ENCODE measurements around the gene MEST.

MEST gene

DNA sequence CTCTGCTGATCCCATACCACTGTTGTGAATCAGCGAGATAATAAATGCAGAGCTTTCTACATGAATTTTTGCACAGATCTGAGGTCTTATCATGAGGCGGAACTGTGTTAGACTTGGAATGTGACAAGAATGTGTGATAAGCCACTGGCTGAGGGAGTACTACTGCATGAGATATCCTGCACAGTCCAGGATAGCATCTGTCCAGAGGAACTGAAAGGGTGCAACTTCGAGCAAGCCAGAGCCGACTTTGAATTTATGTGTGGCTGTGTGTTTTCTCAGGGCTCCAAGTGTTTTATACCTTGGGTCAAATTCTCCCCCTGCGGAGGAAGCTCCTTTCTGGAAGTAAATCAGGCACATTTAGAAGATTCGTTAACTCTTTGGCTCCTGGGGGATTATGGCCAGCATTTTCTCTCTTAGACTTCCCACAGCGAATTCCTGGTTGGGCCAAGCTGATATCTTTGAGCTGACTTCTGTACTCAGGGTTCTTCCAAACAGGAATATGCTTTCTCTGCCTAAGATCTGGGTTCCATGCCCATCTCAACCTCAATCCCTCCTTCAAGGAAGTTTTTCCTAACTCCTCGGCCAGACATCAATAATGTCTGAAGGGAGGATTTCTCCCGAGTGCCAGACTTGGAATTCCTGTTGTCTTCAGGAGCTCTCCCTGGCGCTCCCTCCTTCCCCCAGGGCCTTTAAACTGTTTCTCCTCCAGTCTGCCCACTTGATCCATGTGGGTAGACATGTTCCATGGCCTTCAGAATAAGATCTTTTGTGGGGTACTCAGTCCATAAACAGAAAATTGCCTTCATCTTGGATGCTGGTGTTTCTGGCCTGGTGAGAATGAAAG lies 2.5 kb upstream of the MEST start:
- H3K4me3 ChIP-seq: no peak overlapping the region
- no peak for TF ChIP-seq Cebpa-rat (IDR thresholded peaks at IDR 0.05)
- no peak overlapping the region for H3K27ac ChIP-seq
- H4K20me1 ChIP-seq: no peaks in the 10 kb centered on the region
- peaks cover 15 to 53% (median 40%) of the 10 kb centered on the region in 11 experiments for H3K27me3 ChIP-seq
- no peak overlapping the region for H3K4me2 ChIP-seq
- peaks cover 0 to 7% (median 0%) of the 10 kb centered on the region in 10 experiments; a peak in 1 of 20 replicates for H3K4me1 ChIP-seq
- H3K9ac ChIP-seq: no peak overlapping the region
- H3K36me3 ChIP-seq: 0 out of 22 replicates have a peak, but pooled peaks cover 0 to 4% (median 0%) of the 10 kb centered on the region in 11 experiments
- peaks cover 49 to 60% (median 56%) of the 10 kb centered on the region in 11 experiments for H3K9me3 ChIP-seq (replicated peaks in 1 of 11)

DNA sequence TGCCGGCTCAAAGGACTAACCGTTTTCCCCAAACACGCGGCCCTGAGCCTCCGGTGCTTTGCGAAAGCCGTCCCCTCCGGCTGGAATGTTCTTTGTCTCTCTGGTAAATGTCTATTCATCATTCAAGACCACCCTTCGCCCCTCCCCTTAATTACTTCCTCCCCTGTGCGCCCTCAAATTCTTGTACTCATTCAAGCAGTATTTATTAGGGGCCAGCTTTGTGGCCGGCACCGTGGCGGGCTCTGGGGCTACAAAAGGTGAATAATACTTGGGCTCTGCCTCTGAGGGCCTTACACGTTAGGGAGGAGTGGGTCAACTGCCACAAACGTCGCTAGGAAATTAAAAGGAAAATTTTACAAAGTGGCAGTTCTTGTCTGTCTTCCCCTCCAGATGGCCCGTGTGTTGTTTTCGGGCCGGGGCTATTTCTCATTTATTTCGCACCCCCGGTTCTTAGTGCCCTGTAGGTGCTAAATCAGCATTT lies 1.5 kb upstream of the MEST start:
- Histone ChIP-seq H4K20me1 (no peaks in the 10 kb centered on the region), H3K4me1 (peaks cover 0 to 7% (median 0%) of the 10 kb centered on the region in 10 experiments; a peak in 1 of 20 replicates), H3K27ac (no peak overlapping the region), H3K9ac (no peak overlapping the region), H3K36me3 (0 out of 22 replicates have a peak, but pooled peaks cover 0 to 4% (median 0%) of the 10 kb centered on the region in 11 experiments), H3K9me3 (replicated peaks in 1 of 11) (peaks cover 49 to 61% (median 56%) of the 10 kb centered on the region in 11 experiments), H3K27me3 (peaks cover 15 to 51% (median 37%) of the 10 kb centered on the region in 11 experiments), H3K4me3 (no peak overlapping the region), H3K4me2 (no peak overlapping the region)
- TF ChIP-seq Cebpa-rat (IDR thresholded peaks at IDR 0.05): no peak

DNA sequence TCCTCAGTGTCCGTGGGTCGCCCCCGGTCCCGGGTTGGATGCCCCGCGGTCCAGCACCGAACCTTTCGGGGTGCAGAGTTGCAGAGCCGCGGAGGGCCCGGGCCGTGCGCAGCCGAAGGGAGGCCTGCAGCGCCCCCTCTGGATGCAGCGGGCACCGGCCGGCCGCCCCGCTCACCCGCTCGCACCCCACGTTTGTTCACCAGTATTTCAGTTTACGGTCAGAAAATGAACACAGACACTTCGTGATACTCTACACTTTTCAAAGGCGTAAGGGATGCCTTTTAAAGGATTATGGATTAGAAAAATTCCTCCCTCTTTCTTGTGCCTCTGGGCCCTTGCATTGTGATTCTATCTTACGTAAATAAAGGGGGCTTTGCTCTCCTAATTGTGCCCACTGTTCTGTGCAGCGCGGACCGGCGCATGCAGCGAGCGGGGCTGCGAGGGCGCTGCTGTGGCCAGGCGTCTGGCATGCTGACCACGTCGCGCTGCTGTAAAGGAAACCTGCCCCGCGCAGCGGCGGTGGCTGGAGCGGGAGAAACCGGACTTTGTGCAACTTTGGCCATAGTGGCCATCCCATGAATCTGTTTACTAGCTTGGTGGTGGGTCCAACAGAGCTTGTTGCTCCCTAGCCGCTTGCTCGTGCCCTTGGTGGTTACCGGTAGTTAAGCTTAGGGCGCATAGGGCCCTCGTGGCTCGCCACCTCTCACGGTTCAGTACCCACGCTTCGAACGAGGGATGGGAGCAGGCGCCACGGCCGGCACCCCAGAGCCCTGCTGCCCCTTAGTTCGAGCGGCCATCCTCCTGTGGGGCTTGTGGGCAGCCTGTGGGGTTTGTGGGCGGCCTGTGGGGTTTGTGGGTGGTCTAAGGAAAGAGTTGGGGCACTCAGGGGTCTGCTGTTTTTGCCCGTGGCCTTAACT lies 739 bp upstream of the MEST start:
- Histone ChIP-seq H3K9me3 (replicated peaks in 1 of 11) (peaks cover 41 to 53% (median 50%) of the 10 kb centered on the region in 11 experiments), H4K20me1 (no peaks in the 10 kb centered on the region), H3K4me3 (0 out of 20 replicates have a peak overlapping the region, but pooled peaks of 1 of the 10 experiments have one; percentile 10), H3K36me3 (0 out of 22 replicates have a peak, but pooled peaks cover 0 to 4% (median 0%) of the 10 kb centered on the region in 11 experiments), H3K27me3 (peaks cover 10 to 43% (median 29%) of the 10 kb centered on the region in 11 experiments), H3K4me2 (no peak overlapping the region), H3K9ac (no peak overlapping the region), H3K27ac (no peak overlapping the region), H3K4me1 (peaks cover 0 to 7% (median 0%) of the 10 kb centered on the region in 10 experiments; a peak in 1 of 20 replicates)
- no peak for TF ChIP-seq Cebpa-rat (IDR thresholded peaks at IDR 0.05)

DNA sequence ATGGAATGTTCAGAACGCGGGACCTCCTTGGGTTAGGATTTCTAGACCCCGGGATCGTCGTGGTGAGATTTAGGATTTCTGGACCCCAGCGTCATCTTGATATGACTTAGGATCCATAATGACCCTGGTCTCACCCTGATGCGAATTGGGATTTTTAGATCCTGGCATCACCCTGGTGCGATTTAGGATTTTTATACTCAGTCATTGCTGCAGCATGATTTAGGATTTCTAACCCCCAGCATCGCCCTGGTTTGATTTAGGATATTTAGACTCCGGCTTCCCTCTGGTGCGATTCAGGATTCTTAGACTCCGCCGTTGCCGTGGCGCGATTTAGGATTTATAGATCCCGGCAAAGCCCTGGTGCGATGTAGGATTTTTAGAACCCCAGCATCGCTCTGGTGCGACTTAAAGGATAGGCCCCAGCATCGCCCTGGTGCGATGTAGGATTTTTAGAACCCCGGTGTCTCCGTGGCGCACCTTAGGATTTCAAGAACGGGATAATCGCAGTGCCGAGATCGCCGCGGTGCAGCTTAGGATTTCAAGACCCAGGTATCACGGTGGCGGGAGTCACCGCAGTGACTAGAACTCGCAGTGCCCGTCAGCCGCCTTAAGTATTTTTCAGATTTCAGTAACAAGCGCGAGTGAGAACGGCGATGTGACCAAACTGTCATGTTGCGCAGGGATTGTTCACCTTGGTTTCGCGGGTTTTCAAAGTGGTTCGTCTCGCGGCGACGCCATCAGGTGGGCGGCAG lies 814 bp downstream of the MEST start:
- Histone ChIP-seq H3K4me1 (no peaks in the 10 kb centered on the region), H3K9me3 (replicated peaks in 1 of 11) (peaks cover 37 to 45% (median 43%) of the 10 kb centered on the region in 11 experiments), H4K20me1 (no peaks in the 10 kb centered on the region), H3K9ac (no peak overlapping the region), H3K36me3 (0 out of 22 replicates have a peak, but pooled peaks cover 0 to 4% (median 0%) of the 10 kb centered on the region in 11 experiments), H3K27ac (no peak overlapping the region), H3K4me2 (no peak overlapping the region), H3K4me3 (peak overlapping the region in 6 of 10 experiments; percentile 16 to 33 (median 18); a peak in 5 of 20 replicates), H3K27me3 (peaks cover 0 to 29% (median 19%) of the 10 kb centered on the region in 11 experiments; a peak in 13 of 22 replicates)
- TF ChIP-seq Cebpa-rat (IDR thresholded peaks at IDR 0.05): no peak

DNA sequence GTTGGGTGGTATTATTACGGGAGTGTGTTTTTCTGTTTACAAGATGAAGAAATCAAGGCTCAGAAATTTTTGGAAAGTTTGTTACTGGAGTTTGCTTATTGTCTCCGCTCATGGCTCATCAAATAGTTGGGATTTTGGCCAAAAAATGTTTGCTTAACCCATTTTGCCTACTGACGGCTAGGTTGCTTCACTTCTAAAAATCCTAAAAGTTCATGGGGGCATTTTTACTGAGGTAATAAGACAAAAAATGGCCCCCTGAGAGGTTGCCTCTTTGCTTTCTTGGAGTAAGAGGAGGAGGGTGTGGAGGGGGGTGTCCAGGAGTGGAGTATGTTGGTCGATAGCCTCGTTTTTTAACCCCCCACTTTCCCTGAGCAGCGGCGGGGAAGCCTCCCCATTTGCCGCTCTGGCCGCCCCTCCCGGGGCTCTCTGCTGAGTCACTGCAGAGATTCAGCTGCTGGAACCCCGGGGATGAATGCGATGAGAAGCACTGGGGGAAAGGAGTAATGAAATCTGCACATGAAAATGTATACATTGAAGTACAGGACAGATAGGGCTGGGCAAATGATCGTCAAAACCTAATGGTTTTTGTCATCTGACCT lies 1.5 kb downstream of the MEST start:
- Histone ChIP-seq H3K4me3 (peak overlapping the region in 2 of 10 experiments; percentile 7 to 19; a peak in 1 of 20 replicates), H3K27me3 (peaks cover 0 to 29% (median 19%) of the 10 kb centered on the region in 11 experiments; a peak in 13 of 22 replicates), H3K27ac (no peak overlapping the region), H3K9ac (no peak overlapping the region), H3K4me2 (no peak overlapping the region), H3K9me3 (replicated peaks in 1 of 11) (peaks cover 37 to 45% (median 43%) of the 10 kb centered on the region in 11 experiments), H4K20me1 (no peaks in the 10 kb centered on the region), H3K36me3 (0 out of 22 replicates have a peak, but pooled peaks cover 0 to 4% (median 0%) of the 10 kb centered on the region in 11 experiments), H3K4me1 (no peaks in the 10 kb centered on the region)
- TF ChIP-seq Cebpa-rat (IDR thresholded peaks at IDR 0.05): no peak

DNA sequence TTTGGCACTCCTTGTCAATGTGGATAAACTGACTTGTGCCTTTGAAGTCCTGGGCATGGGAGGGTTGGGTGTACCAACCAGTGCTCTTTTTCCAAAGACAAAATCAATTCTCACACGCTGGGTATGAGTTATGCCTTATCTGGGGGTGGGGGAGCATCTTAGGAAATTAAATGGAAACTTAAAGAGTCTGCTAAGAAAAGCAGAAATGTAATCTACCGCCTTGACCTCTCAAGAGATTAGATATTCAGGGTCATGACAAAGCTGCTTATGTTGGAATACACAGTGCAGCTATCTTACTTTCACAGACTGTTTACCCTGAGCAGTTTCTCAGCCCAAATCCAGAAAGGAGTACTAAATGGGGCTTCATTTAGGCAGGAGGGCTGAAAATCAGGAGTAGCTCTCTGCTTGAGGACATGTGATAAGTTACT lies 2.6 kb downstream of the MEST start:
- Histone ChIP-seq H3K4me2 (no peak overlapping the region), H3K4me1 (no peaks in the 10 kb centered on the region), H3K27ac (no peak overlapping the region), H3K9ac (no peak overlapping the region), H3K27me3 (peaks cover 0 to 29% (median 19%) of the 10 kb centered on the region in 11 experiments; a peak in 13 of 22 replicates), H3K4me3 (no peak overlapping the region), H3K9me3 (replicated peaks in 1 of 11) (peaks cover 37 to 45% (median 42%) of the 10 kb centered on the region in 11 experiments), H3K36me3 (0 out of 22 replicates have a peak, but pooled peaks cover 0 to 7% (median 0%) of the 10 kb centered on the region in 11 experiments), H4K20me1 (no peaks in the 10 kb centered on the region)
- TF ChIP-seq Cebpa-rat (IDR thresholded peaks at IDR 0.05): no peak

DNA sequence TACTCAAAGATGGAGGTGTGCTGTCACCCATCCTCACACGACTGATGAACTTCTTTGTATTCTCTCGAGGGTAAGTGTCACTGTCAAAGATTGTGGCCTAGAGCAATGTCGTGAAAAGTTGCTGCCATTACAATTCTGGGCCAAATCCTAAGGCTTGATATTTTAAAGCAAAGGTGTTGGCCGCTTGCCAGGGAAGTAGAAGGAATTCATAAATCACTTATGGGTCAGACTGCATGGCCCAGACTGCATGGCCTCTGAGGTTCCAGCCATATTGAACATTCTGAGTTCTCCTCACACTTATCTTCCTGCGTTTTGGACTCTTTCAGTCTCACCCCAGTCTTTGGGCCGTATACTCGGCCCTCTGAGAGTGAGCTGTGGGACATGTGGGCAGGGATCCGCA lies 8.6 kb downstream of the MEST start:
- Histone ChIP-seq H3K4me1 (no peaks in the 10 kb centered on the region), H3K27me3 (no peaks in the 10 kb centered on the region), H3K27ac (no peak overlapping the region), H3K9me3 (replicated peaks in 1 of 11) (no peaks in the 10 kb centered on the region), H3K4me3 (no peak overlapping the region), H4K20me1 (no peaks in the 10 kb centered on the region), H3K4me2 (no peak overlapping the region), H3K9ac (no peak overlapping the region), H3K36me3 (peaks cover 0 to 43% (median 8%) of the 10 kb centered on the region in 11 experiments; a peak in 8 of 22 replicates)
- TF ChIP-seq Cebpa-rat (IDR thresholded peaks at IDR 0.05): no peak

Measured in BLaER1 treated with 17β-estradiol and CSF1 and Interleukin-3, amounts not matched to agents 10 nM and 100 nM (cell line).